CD8-positive, alpha-beta memory T cell (primary cell): ENCODE measurements around the gene FAM177B. TPM values are rescaled to one million over a fixed set of nuclear protein-coding genes. Genes with fewer than 3 reads are reported as not detected.
A peak's percentile ranks its signal among the peaks of the same experiment; 100 is the strongest.

ENCODE experiments used
- CTCF ChIA-PET: fragments of 350-600 bp; sonication (Branson Sonifier 250); formaldehyde crosslinking; loops from one replicate; lab custom pipeline; 2021; ENCODE audit warnings: antibody characterized with exemption; lab: Charles Lee
- POLR2A ChIA-PET: fragments of 350-600 bp; sonication (Branson Sonifier 250); formaldehyde crosslinking; loops from one replicate; lab custom pipeline; 2021; ENCODE audit warnings: antibody characterized with exemption; lab: Charles Lee
- DNase-seq, 5 donors: peaks; one replicate each; pipeline versions ENCODE4 v3.0.0 to v3.0.0-alpha.2; 2020 to 2022; ENCODE audit warnings: mixed read lengths in 1 of 5
- H3K27ac ChIP-seq: one replicate; pipeline ENCODE4 v1.7.0; 2013; ENCODE audit warnings: low read depth, mild to moderate bottlenecking, low read length, moderate library complexity
- H3K27me3 ChIP-seq: 2 replicates; pipeline ENCODE4 v1.7.0; 2013; ENCODE audit warnings: low read length, mild to moderate bottlenecking; ENCODE audit not compliant: insufficient read depth, poor library complexity, severe bottlenecking
- H3K36me3 ChIP-seq: 2 replicates; pipeline ENCODE4 v1.7.0; 2013; ENCODE audit warnings: mild to moderate bottlenecking, low read length, moderate library complexity; ENCODE audit not compliant: insufficient read depth
- H3K4me1 ChIP-seq: 2 replicates; pipeline ENCODE4 v1.7.0; 2013; ENCODE audit warnings: mild to moderate bottlenecking, low read length, moderate library complexity; ENCODE audit not compliant: insufficient read depth
- H3K4me3 ChIP-seq: 2 replicates; pipeline ENCODE4 v1.7.0; 2013; ENCODE audit warnings: mild to moderate bottlenecking, low read length
- H3K9me3 ChIP-seq: 2 replicates; pipeline ENCODE4 v1.7.0; 2013; ENCODE audit warnings: mild to moderate bottlenecking, low read length
- H3K27ac Mint-ChIP-seq, 8 donors: one replicate each; pipeline ENCODE4 v1.8.0; 2020 to 2021; ENCODE audit warnings: mixed read lengths in 8 of 8, mild to moderate bottlenecking in 6 of 8, inconsistent platforms in 3 of 8, moderate library complexity in 3 of 8
- H3K27me3 Mint-ChIP-seq, 2 donors: one replicate each; pipeline ENCODE4 v1.8.0; 2020 to 2021; ENCODE audit warnings: mixed read lengths in 2 of 2, mild to moderate bottlenecking in 1 of 2, moderate library complexity in 1 of 2
- H3K36me3 Mint-ChIP-seq, 3 donors: one replicate each; pipeline ENCODE4 v1.8.0; 2020 to 2021; ENCODE audit warnings: mixed read lengths in 3 of 3, inconsistent platforms in 1 of 3, mild to moderate bottlenecking in 1 of 3
- H3K4me1 Mint-ChIP-seq, 3 donors: one replicate each; pipeline ENCODE4 v1.8.0; 2020 to 2021; ENCODE audit warnings: mixed read lengths in 3 of 3, inconsistent platforms in 1 of 3, mild to moderate bottlenecking in 1 of 3
- H3K4me3 Mint-ChIP-seq, 7 donors: one replicate each; pipeline ENCODE4 v1.8.0; 2020 to 2021; ENCODE audit warnings: mixed read lengths in 7 of 7, mild to moderate bottlenecking in 6 of 7, moderate library complexity in 4 of 7, inconsistent platforms in 2 of 7
- H3K9me3 Mint-ChIP-seq, 5 donors: one replicate each; pipeline ENCODE4 v1.8.0; 2020 to 2022; ENCODE audit warnings: mixed read lengths in 5 of 5, mild to moderate bottlenecking in 3 of 5, moderate library complexity in 2 of 5, inconsistent platforms in 1 of 5
- polyA plus RNA-seq: library from polyadenylated mRNA; unstranded; fragments of 300-500 nt; fragmentation: Illumina TruSeq; gene quantifications from one replicate; pipeline ENCODE4 v1.2.3, GENCODE V29; 2021
- total RNA-seq, 2 experiments: library from RNA; stranded (reverse); gene quantifications; one replicate each; pipeline ENCODE4 v1.2.3, GENCODE V29; 2021

Gene FAM177B
- total and polyA plus RNA-seq, 3 experiments from 2014 or later: not detected

- no peak for DNase-seq
- Histone ChIP-seq H3K9me3 (no peaks in the 10 kb centered on the region), H3K36me3 (no peaks in the 10 kb centered on the region), H3K4me3 (no peak overlapping the region), H3K27me3 (no peaks in the 10 kb centered on the region), H3K27ac (no peak overlapping the region), H3K4me1 (no peaks in the 10 kb centered on the region)
- ChIA-PET CTCF (interaction anchor here (1.6 kb wide), 1 partner anchor 335 kb away, joined by 4 read pairs; no protein-coding TSS in a partner anchor), POLR2A (no interaction called here)
- H3K27me3 Mint-ChIP-seq: peaks cover 8 to 22% of the 10 kb centered on the region in 2 donors
- H3K27ac Mint-ChIP-seq: no peak overlapping the region
- H3K9me3 Mint-ChIP-seq: peaks cover 0 to 2% (median 0%) of the 10 kb centered on the region in 5 donors
- H3K4me1 Mint-ChIP-seq: no peaks in the 10 kb centered on the region
- no peak overlapping the region for H3K4me3 Mint-ChIP-seq
- peaks cover 0 to 1% (median 0%) of the 10 kb centered on the region in 3 donors for H3K36me3 Mint-ChIP-seq
Observed at GRCh38 chr1:222788402-222789156, 51.6 kb downstream of the FAM177B start.

GRCh38 chr1:222790115-222790514, 53.1 kb downstream of the FAM177B start:
- CTCF ChIA-PET: no interaction called here
- H3K4me1 ChIP-seq: no peaks in the 10 kb centered on the region

GRCh38 chr1:222790520-222790919, 53.5 kb downstream of the FAM177B start:
- no peaks in the 10 kb centered on the region for H3K27me3 ChIP-seq
- Mint-ChIP-seq H3K4me1 (no peaks in the 10 kb centered on the region), H3K4me3 (no peak overlapping the region), H3K27ac (peak overlapping the region in 1 of 8 donors; percentile 26), H3K27me3 (peaks cover 6 to 23% of the 10 kb centered on the region in 2 donors), H3K36me3 (peaks cover 0 to 1% (median 0%) of the 10 kb centered on the region in 3 donors), H3K9me3 (peaks cover 0 to 2% (median 0%) of the 10 kb centered on the region in 5 donors)
- no peaks in the 10 kb centered on the region for H3K9me3 ChIP-seq
- CTCF ChIA-PET: interaction anchor here (0.9 to 1.5 kb wide), 2 partner anchors 291 to 299 kb away, joined by 3 read pairs; no protein-coding TSS in a partner anchor
- no peak overlapping the region for H3K27ac ChIP-seq
- no peaks in the 10 kb centered on the region for H3K4me1 ChIP-seq
- POLR2A ChIA-PET: no interaction called here
- no peak overlapping the region for H3K4me3 ChIP-seq
- DNase-seq: no peak
- H3K36me3 ChIP-seq: no peaks in the 10 kb centered on the region

More at GRCh38 chr1:222790115-222790514, 53.1 kb downstream of the FAM177B start:
- no peak overlapping the region for H3K4me3 Mint-ChIP-seq
- no peak for DNase-seq
- Histone ChIP-seq H3K27ac (no peak overlapping the region), H3K27me3 (no peaks in the 10 kb centered on the region), H3K4me3 (no peak overlapping the region), H3K9me3 (no peaks in the 10 kb centered on the region), H3K36me3 (no peaks in the 10 kb centered on the region)
- no peaks in the 10 kb centered on the region for H3K4me1 Mint-ChIP-seq
- H3K27me3 Mint-ChIP-seq: peaks cover 6 to 23% of the 10 kb centered on the region in 2 donors
- POLR2A ChIA-PET: no interaction called here
- H3K36me3 Mint-ChIP-seq: peaks cover 0 to 1% (median 0%) of the 10 kb centered on the region in 3 donors
- H3K9me3 Mint-ChIP-seq: peaks cover 0 to 2% (median 0%) of the 10 kb centered on the region in 5 donors
- H3K27ac Mint-ChIP-seq: peak overlapping the region in 1 of 8 donors; percentile 26

GRCh38 chr1:222791006-222791710, 54.2 kb downstream of the FAM177B start:
- Histone ChIP-seq H3K9me3 (no peaks in the 10 kb centered on the region), H3K27ac (no peak overlapping the region), H3K4me3 (no peak overlapping the region), H3K27me3 (no peaks in the 10 kb centered on the region), H3K36me3 (no peaks in the 10 kb centered on the region), H3K4me1 (no peaks in the 10 kb centered on the region)
- H3K36me3 Mint-ChIP-seq: peaks cover 0 to 1% (median 0%) of the 10 kb centered on the region in 3 donors
- H3K27ac Mint-ChIP-seq: peak overlapping the region in 1 of 8 donors; percentile 57
- no peak for DNase-seq
- ChIA-PET CTCF (interaction anchor here (0.9 to 1.5 kb wide), 2 partner anchors 290 to 298 kb away, joined by 3 read pairs; no protein-coding TSS in a partner anchor), POLR2A (no interaction called here)
- H3K4me3 Mint-ChIP-seq: no peak overlapping the region
- H3K9me3 Mint-ChIP-seq: peaks cover 0 to 2% (median 0%) of the 10 kb centered on the region in 5 donors
- H3K27me3 Mint-ChIP-seq: peaks cover 4 to 21% of the 10 kb centered on the region in 2 donors
- H3K4me1 Mint-ChIP-seq: no peaks in the 10 kb centered on the region

GRCh38 chr1:222792744-222793143, 55.7 kb downstream of the FAM177B start:
- no peak overlapping the region for H3K4me3 Mint-ChIP-seq
- no peak overlapping the region for H3K27ac Mint-ChIP-seq
- Histone ChIP-seq H3K27ac (no peak overlapping the region), H3K27me3 (no peaks in the 10 kb centered on the region), H3K4me1 (no peaks in the 10 kb centered on the region), H3K9me3 (no peaks in the 10 kb centered on the region), H3K36me3 (no peaks in the 10 kb centered on the region), H3K4me3 (no peak overlapping the region)
- peaks cover 0 to 14% of the 10 kb centered on the region in 2 donors for H3K27me3 Mint-ChIP-seq
- CTCF ChIA-PET: interaction anchor here (1.7 to 2.6 kb wide), 2 partner anchors 297 to 331 kb away, joined by 4 to 9 read pairs; no protein-coding TSS in a partner anchor
- POLR2A ChIA-PET: no interaction called here
- DNase-seq: peak in 1 of 5 donors; percentile 22
- H3K36me3 Mint-ChIP-seq: peaks cover 0 to 1% (median 0%) of the 10 kb centered on the region in 3 donors
- H3K9me3 Mint-ChIP-seq: peaks cover 0 to 2% (median 0%) of the 10 kb centered on the region in 5 donors
- no peaks in the 10 kb centered on the region for H3K4me1 Mint-ChIP-seq

- POLR2A ChIA-PET: no interaction called here
- no peak overlapping the region for H3K4me3 Mint-ChIP-seq
Observed at GRCh38 chr1:222794656-222795474, 57.9 kb downstream of the FAM177B start.

GRCh38 chr1:222798116-222798515, 61.1 kb downstream of the FAM177B start:
- Histone ChIP-seq H3K4me3 (no peak overlapping the region), H3K27ac (no peak overlapping the region), H3K9me3 (no peaks in the 10 kb centered on the region), H3K4me1 (no peaks in the 10 kb centered on the region), H3K27me3 (no peaks in the 10 kb centered on the region), H3K36me3 (no peaks in the 10 kb centered on the region)
- no peak overlapping the region for H3K4me3 Mint-ChIP-seq
- ChIA-PET CTCF (interaction anchor here (0.7 to 1.3 kb wide), 3 partner anchors 239 to 336 kb away, joined by 3 to 5 read pairs (median 4); no protein-coding TSS in a partner anchor), POLR2A (interaction anchor here (0.7 kb wide), 1 partner anchor 62 kb away, joined by 3 read pairs; no protein-coding TSS in a partner anchor)
- peaks cover 0 to 33% of the 10 kb centered on the region in 2 donors for H3K27me3 Mint-ChIP-seq
- H3K4me1 Mint-ChIP-seq: peaks cover 0 to 4% (median 0%) of the 10 kb centered on the region in 3 donors
- H3K9me3 Mint-ChIP-seq: no peaks in the 10 kb centered on the region
- DNase-seq: no peak
- no peak overlapping the region for H3K27ac Mint-ChIP-seq
- no peaks in the 10 kb centered on the region for H3K36me3 Mint-ChIP-seq

More at GRCh38 chr1:222794656-222795474, 57.9 kb downstream of the FAM177B start:
- Histone ChIP-seq H3K4me3 (no peak overlapping the region), H3K27ac (no peak overlapping the region), H3K9me3 (no peaks in the 10 kb centered on the region), H3K36me3 (no peaks in the 10 kb centered on the region), H3K4me1 (no peaks in the 10 kb centered on the region), H3K27me3 (no peaks in the 10 kb centered on the region)
- Mint-ChIP-seq H3K9me3 (no peaks in the 10 kb centered on the region), H3K4me1 (peaks cover 0 to 4% (median 0%) of the 10 kb centered on the region in 3 donors), H3K36me3 (no peaks in the 10 kb centered on the region), H3K27ac (no peak overlapping the region), H3K27me3 (peaks cover 0 to 19% of the 10 kb centered on the region in 2 donors)
- DNase-seq: no peak
- CTCF ChIA-PET: interaction anchor here (1.0 to 1.4 kb wide), 2 partner anchors 329 to 339 kb away, joined by 4 to 8 read pairs; no protein-coding TSS in a partner anchor
